Heart right ventricle (tissue), 16 donors: ENCODE measurements around the gene GNAT1. TPM values are rescaled to one million over a fixed set of nuclear protein-coding genes. Genes with fewer than 3 reads are reported as not detected.
"Not testable (repeated sequence)": the region's sequence is repeated elsewhere in the genome, so short reads cannot be mapped to it uniquely, and the experiment has no call there.

Experiments
- ATAC-seq, 8 donors: fragments of 200-7000 bp; cut with Tn5 transposase; one replicate each; pipeline ENCODE4 v1.9.1; 2020; ENCODE audit warnings: mild to moderate bottlenecking in 8 of 8, moderate library complexity in 8 of 8, moderate number of reproducible peaks in 1 of 8
- DNase-seq, 2 donors: peaks; one replicate each; pipeline ENCODE4 v3.0.0-alpha.2; 2020
- H3K27ac ChIP-seq, 10 donors: fragments of 200-600 bp; sonication (generic) in 2 of 10; one replicate each; pipeline versions ENCODE4 v1.5.0 to v1.8.0; 2020 to 2022; ENCODE audit warnings: mild to moderate bottlenecking in 3 of 10
- H3K27me3 ChIP-seq, 7 donors: fragments of 200-600 bp; one replicate each; pipeline ENCODE4 v1.8.0; 2021 to 2022; ENCODE audit warnings: mild to moderate bottlenecking in 2 of 7
- H3K36me3 ChIP-seq, 9 donors: fragments of 200-600 bp; sonication (generic) in 1 of 9; one replicate each; pipeline versions ENCODE4 v1.5.0 to v1.8.0; 2020 to 2022; ENCODE audit warnings: mild to moderate bottlenecking in 2 of 9
- H3K4me1 ChIP-seq, 9 donors: fragments of 200-600 bp; sonication (generic) in 1 of 9; one replicate each; pipeline versions ENCODE4 v1.5.0 to v1.8.0; 2020 to 2022; ENCODE audit warnings: mild to moderate bottlenecking in 4 of 9
- H3K4me3 ChIP-seq, 10 donors: fragments of 200-600 bp; sonication (generic) in 2 of 10; one replicate each; pipeline versions ENCODE4 v1.5.0 to v1.8.0; 2020 to 2022; ENCODE audit warnings: mild to moderate bottlenecking in 7 of 10, moderate library complexity in 2 of 10
- H3K9me3 ChIP-seq, 11 donors: fragments of 200-600 bp in 10 of 11; sonication (generic) in 2 of 11; one replicate each; pipeline versions ENCODE4 v1.5.0 to v1.8.0; 2013 to 2022; ENCODE audit warnings: mild to moderate bottlenecking in 2 of 11, control low read depth in 1 of 11, moderate library complexity in 1 of 11
- WGBS, 2 donors: extraction: QIAGEN DNeasy Blood & Tissue Kit; methylation state at CpG; one replicate each; pipeline ENCODE4 v1.1.7; 2013; ENCODE audit warnings: inconsistent platforms in 1 of 2; 5-methylcytosine and 5-hydroxymethylcytosine counted together
- intact Hi-C, 10 donors: fragments of 100-400 bp; cut with DNase I; formaldehyde crosslinking; loops; one replicate each; pipeline versions ENCODE4 v1.11.1 to v1.14.2; 2022
- polyA plus RNA-seq, 2 donors: library from polyadenylated mRNA; stranded (reverse); fragments of 200-250 nt; gene quantifications; one replicate each; pipeline ENCODE4 v1.2.3, GENCODE V29; 2013
- total RNA-seq, 10 donors: library from RNA; stranded (reverse); fragmentation: NEBNext Ultra II Directional in 3 of 10; extraction: Animal tissue kit (Norgen Biotek cat#: 25700) in 3 of 10; gene quantifications; one replicate each; pipeline versions ENCODE4 v1.2.1 to v1.2.4, GENCODE V29; 2021 to 2023
- TF ChIP-seq, protein P1 (sequence below), 9 donors: fragments of 200-600 bp; sonication (generic) in 2 of 9; IDR thresholded peaks; one replicate each; pipeline versions ENCODE4 v1.5.0 to v1.8.0; 2021 to 2022; ENCODE audit warnings: antibody characterized with exemption in 9 of 9, mild to moderate bottlenecking in 5 of 9, moderate library complexity in 1 of 9
- donor health status: Arrhythmogenic right ventricular cardiomyopathy.
- donor health status: ischemic (EF 13 %, LVEDD 7.1; RV severe dilation, severe dysfunction).
- donor health status: healthy with polysubstance abuse.
- donor health status: DM: no; HTN: yes; CAD: no.
- donor health status: DM: no; HTN: no; CAD: no.
- donor health status: ischemic (EF 25% LVEDD 6.9; RV normal size, moderate dysfunction).
- donor health status: ischemic (EF 25% LVEDD 5.7; RV mildly dilated, moderate dysfunction).
- donor health status: healthy.
- donor health status: DM: yes; HTN: yes; CAD: no.
- donor health status: Ischemic cardiomyopathy.
- donor health status: ischemic (EF 35%, LVEDD 5.7; RV mildly dilated, moderate dysfunction).
- donor health status: nonischemic (EF 11% LVEDD 7.7; RV severe dilation, severe dysfunction).
- donor health status: DM: yes; HTN: yes; CAD: no.
- donor health status: PGD.
- donor health status: ischemic (EF 29% LVEDD 5.4; RV normal size, mild dysfunction).
- donor health status: nonischemic (EF 23%, LVEDD 6.1; RV moderate dilation, normal function).

The GNAT1 gene
- total and polyA plus RNA-seq, 12 donors: not detected

DNA sequence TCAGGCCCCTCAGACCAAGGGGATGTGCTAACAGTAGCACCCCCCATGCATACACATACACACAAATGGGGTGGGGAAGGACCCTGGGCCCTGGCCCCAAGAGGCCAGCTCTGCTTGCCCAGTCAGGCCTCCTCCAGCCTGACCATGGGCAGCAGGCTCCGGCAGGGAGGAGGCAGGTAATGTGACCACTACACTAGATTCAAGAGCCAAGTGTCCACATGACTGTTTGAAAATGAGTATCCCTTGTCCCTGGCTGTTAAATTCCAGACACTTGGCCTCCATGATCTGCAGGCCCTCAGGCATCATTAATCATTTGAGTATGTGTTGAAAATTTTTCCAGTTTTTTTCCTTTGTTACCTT lies 30.7 kb downstream of the GNAT1 start:
- Histone ChIP-seq H3K27me3 (no peaks in the 10 kb centered on the region), H3K4me3 (no peak overlapping the region), H3K36me3 (peaks cover 0 to 6% (median 0%) of the 10 kb centered on the region in 9 donors), H3K9me3 (no peaks in the 10 kb centered on the region), H3K27ac (no peak overlapping the region), H3K4me1 (peaks cover 4 to 25% (median 14%) of the 10 kb centered on the region in 9 donors)
- WGBS, 2 donors: 61 to 76% methylated on average over 1 of the region's 1 CpG
- DNase-seq (no peak), ATAC-seq (no peak)
- intact Hi-C loops: no loop called here
- TF ChIP-seq, protein P1, sequence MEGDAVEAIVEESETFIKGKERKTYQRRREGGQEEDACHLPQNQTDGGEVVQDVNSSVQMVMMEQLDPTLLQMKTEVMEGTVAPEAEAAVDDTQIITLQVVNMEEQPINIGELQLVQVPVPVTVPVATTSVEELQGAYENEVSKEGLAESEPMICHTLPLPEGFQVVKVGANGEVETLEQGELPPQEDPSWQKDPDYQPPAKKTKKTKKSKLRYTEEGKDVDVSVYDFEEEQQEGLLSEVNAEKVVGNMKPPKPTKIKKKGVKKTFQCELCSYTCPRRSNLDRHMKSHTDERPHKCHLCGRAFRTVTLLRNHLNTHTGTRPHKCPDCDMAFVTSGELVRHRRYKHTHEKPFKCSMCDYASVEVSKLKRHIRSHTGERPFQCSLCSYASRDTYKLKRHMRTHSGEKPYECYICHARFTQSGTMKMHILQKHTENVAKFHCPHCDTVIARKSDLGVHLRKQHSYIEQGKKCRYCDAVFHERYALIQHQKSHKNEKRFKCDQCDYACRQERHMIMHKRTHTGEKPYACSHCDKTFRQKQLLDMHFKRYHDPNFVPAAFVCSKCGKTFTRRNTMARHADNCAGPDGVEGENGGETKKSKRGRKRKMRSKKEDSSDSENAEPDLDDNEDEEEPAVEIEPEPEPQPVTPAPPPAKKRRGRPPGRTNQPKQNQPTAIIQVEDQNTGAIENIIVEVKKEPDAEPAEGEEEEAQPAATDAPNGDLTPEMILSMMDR (IDR thresholded peaks at IDR 0.05): no peak

DNA sequence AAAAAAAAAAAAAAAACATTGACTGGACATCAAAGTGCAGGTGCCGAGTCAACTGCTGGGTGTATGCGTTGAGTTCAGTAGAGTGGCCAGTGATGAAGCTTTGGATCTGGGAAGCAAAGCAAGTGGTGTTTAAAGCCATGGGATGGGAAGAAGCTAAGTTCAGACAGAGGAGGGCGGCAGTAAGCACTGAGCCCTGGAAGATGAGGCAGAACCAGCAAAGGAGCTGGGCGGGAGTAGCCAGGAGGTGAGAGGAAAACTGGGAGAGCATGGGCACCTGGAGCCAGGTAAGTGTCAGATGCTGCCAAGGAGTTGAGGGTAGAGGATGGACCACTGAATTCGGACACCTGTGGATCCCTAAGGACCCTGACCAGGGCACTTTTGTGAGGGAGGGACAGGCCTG lies 33.2 kb downstream of the GNAT1 start:
- no peak for DNase-seq
- Histone ChIP-seq H3K27ac (no peak overlapping the region), H3K9me3 (no peaks in the 10 kb centered on the region), H3K4me1 (peaks cover 8 to 36% (median 28%) of the 10 kb centered on the region in 9 donors), H3K27me3 (no peaks in the 10 kb centered on the region), H3K36me3 (no peaks in the 10 kb centered on the region), H3K4me3 (no peak overlapping the region)
- TF ChIP-seq, protein P1 (IDR thresholded peaks at IDR 0.05): no peak
- no peak for ATAC-seq
- intact Hi-C loops: loop anchor here in 5 of 10 donors (1.0 to 5.0 kb wide), 5 partner anchors 29 to 104 kb away; partner anchors contain the start of gene GNAT1 (in 1 of the 5)
- 54 to 68% methylated on average over 5 of the region's 5 CpGs for WGBS, 2 donors

DNA sequence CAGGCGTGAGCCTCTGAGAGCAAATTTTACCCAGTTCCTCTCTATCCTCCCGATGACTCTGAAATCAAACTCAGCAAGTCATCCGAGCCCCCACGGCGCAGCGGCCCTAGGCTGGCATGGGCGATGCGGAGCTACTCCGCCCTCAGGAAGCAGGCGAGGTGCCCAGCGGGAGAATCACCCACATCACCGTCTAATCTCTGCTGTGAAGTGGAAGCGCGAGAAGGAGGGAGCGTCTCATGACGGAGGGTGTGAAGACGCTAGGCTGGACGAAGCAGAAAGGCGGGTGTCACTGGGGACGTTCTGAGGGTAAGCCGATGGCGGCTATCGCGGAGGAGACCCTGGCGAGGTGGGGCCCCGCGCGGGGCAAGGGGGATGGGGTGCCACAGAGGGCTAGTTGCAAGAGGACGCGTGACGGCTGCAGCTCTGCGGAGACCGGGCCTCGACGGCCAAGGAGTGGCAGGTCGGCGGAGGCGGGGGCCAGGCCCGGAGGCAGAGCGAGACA lies 35.5 kb downstream of the GNAT1 start:
- Histone ChIP-seq H3K36me3 (no peaks in the 10 kb centered on the region), H3K4me3 (peak overlapping the region in 9 of 10 donors; percentile 61 to 96 (median 76)), H3K27ac (peak overlapping the region in 9 of 10 donors; percentile 76 to 89 (median 80)), H3K27me3 (no peaks in the 10 kb centered on the region), H3K9me3 (no peaks in the 10 kb centered on the region), H3K4me1 (peaks cover 8 to 53% (median 22%) of the 10 kb centered on the region in 9 donors)
- 0 to 1% methylated on average over 35 to 40 of the region's 40 CpGs for WGBS, 2 donors
- intact Hi-C loops: loop anchor here (1.0 to 5.0 kb wide), 10 partner anchors 19 to 98 kb away; partner anchors contain the start of gene GNAT1 (in 1 of the 10)
- DNase-seq (no peak), ATAC-seq (peak; percentile 21 to 46 (median 30))
- TF ChIP-seq, protein P1 (IDR thresholded peaks at IDR 0.05): no peak

DNA sequence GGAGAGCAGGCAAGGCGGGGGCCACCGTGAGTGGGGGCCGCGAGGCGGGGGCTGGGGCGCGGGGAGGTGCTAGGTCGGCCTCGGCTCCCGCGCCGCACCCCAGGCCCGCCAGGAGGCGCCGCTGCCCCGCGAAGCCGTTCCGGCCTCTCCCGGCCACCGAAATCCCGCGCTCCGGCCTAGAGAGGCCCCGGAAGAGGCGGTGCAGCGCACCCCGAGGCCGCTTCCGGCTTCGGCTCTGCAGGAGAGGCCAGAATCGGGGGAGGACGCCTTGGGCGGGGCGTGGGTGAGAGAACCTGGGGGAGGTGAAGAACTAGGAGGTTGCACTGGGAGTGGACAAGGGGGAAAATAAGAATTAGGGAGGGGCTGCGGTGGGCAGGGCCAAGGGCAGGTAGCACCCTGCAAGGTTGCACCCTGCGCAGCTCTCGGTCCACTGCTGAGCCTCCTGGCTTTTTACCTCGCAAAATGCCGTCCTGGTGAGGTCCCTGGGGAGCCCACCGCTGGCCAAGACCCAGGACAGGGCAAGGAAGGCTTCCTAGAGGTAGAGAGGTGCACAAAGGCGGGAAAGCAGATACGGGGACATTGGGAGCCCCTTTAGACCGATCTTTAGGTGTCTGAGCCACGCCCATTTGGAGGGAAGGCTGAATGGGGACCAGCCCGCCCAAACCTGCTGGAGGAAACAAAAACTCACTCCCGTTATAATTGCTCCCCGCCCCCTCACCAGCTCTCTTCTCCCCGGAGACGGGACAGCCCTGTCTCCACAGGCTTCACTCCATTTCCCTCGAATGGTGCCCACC lies 36.2 kb downstream of the GNAT1 start:
- TF ChIP-seq, protein P1 (IDR thresholded peaks at IDR 0.05): peak; percentile 80 to 99 (median 96)
- Histone ChIP-seq H3K4me3 (peak overlapping the region; percentile 55 to 96 (median 74)), H3K4me1 (peaks cover 8 to 53% (median 22%) of the 10 kb centered on the region in 9 donors), H3K36me3 (no peaks in the 10 kb centered on the region), H3K9me3 (no peaks in the 10 kb centered on the region), H3K27ac (peak overlapping the region in 9 of 10 donors; percentile 76 to 89 (median 80)), H3K27me3 (no peaks in the 10 kb centered on the region)
- DNase-seq (peak; percentile 88 to 93), ATAC-seq (peak; percentile 88 to 93 (median 92))
- intact Hi-C loops: loop anchor here (1.0 to 5.0 kb wide), 9 partner anchors 19 to 97 kb away; partner anchors contain the start of gene GNAT1 (in 1 of the 10)
- 1% methylated on average over 44 to 51 of the region's 51 CpGs for WGBS, 2 donors

DNA sequence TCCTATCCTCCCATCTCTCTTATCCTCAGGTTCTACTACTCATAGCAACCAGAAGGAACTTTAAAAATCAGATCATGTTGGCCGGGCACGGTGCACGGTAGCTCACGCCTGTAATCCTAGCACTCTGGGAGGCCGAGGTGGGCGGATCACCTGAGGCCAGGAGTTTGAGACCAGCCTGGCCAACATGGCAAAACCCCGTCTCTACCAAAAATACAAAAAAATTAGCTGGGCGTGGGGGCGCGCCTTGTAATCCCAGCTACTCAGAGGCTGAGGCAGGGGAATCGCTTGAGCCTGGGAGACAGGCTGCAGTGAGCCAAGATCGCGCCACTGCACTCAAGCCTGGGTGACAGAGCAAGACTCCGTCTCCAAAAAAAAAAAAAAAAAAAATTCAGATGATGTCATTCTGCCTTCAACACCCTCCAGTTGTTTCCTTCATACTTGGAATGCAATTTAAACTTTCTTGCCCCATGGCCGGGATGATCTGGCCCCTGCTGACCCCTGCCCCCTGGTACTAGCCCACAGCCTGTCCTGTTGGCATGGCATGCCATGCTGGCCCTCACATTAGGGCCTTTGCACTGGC lies 36.9 kb downstream of the GNAT1 start:
- intact Hi-C loops: loop anchor here in 3 of 10 donors (2.0 to 5.0 kb wide), 3 partner anchors 36 to 44 kb away; partner anchors contain the start of gene GNAT1 (in 1 of the 3)
- H3K27me3 ChIP-seq, DNase-seq, H3K9me3 ChIP-seq, ATAC-seq, H3K36me3 ChIP-seq: not testable (repeated sequence)
- 43 to 44% methylated on average over 15 of the region's 15 CpGs for WGBS, 2 donors
- H3K4me3 ChIP-seq: peak overlapping the region; percentile 55 to 96 (median 74)
- peaks cover 8 to 53% (median 22%) of the 10 kb centered on the region in 9 donors for H3K4me1 ChIP-seq
- H3K27ac ChIP-seq: peak overlapping the region in 8 of 10 donors; percentile 76 to 89 (median 80)
